ENCODE data around the gene LBH.

Gene LBH

GRCh38 chr2:30278419-30278818 lies 47.1 kb downstream of the LBH start:
- DNase-seq: no peak

- no peak for DNase-seq
Observed at GRCh38 chr2:30280596-30281434, 49.5 kb downstream of the LBH start.

GRCh38 chr2:30282081-30282480 lies 50.7 kb downstream of the LBH start:
- DNase-seq: no peak

- no peak for DNase-seq
Observed at GRCh38 chr2:30282721-30283120, 51.4 kb downstream of the LBH start.

GRCh38 chr2:30283931-30284565 lies 52.7 kb downstream of the LBH start:
- no peak for DNase-seq

- DNase-seq: no peak
Observed at GRCh38 chr2:30285758-30286157, 54.4 kb downstream of the LBH start.

- no peak for DNase-seq
Observed at GRCh38 chr2:30287190-30287840, 56.0 kb downstream of the LBH start.

GRCh38 chr2:30287857-30288513 lies 56.7 kb downstream of the LBH start:
- no peak for DNase-seq

- no peak for DNase-seq
Observed at GRCh38 chr2:30288561-30288960, 57.2 kb downstream of the LBH start.

GRCh38 chr2:30293303-30293921 lies 62.1 kb downstream of the LBH start:
- DNase-seq: no peak

- no peak for DNase-seq
Observed at GRCh38 chr2:30294133-30294532, 62.8 kb downstream of the LBH start.

- no peak for DNase-seq
Observed at GRCh38 chr2:30296496-30296895, 65.2 kb downstream of the LBH start.

- no peak for DNase-seq
Observed at GRCh38 chr2:30298302-30298701, 67.0 kb downstream of the LBH start.

GRCh38 chr2:30300122-30300455 lies 68.8 kb downstream of the LBH start:
- no peak for DNase-seq

- no peak for DNase-seq
Observed at GRCh38 chr2:30300456-30301221, 69.3 kb downstream of the LBH start.

- no peak for DNase-seq
Observed at GRCh38 chr2:30301551-30301950, 70.2 kb downstream of the LBH start.

- no peak for DNase-seq
Observed at GRCh38 chr2:30302566-30302965, 71.2 kb downstream of the LBH start.

GRCh38 chr2:30303095-30303494 lies 71.8 kb downstream of the LBH start:
- DNase-seq: no peak

GRCh38 chr2:30305235-30305634 lies 73.9 kb downstream of the LBH start:
- no peak for DNase-seq

GRCh38 chr2:30306522-30306921 lies 75.2 kb downstream of the LBH start:
- no peak for DNase-seq

GRCh38 chr2:30308280-30308679 lies 76.9 kb downstream of the LBH start:
- no peak for DNase-seq
